Activated T-cell treated with anti-CD3 and anti-CD28 coated beads, Interleukin-2, amount 50 U/mL, for 1 hour (primary cell): Measurements from ENCODE around the gene CACNA1D.
"Not testable (repeated sequence)": the region's sequence is repeated elsewhere in the genome, so short reads cannot be mapped to it uniquely, and the experiment has no call there.

Experiments used
- DNase-seq: peaks from one replicate; pipeline ENCODE4 v3.0.0-alpha.2; 2020

The CACNA1D gene

DNA sequence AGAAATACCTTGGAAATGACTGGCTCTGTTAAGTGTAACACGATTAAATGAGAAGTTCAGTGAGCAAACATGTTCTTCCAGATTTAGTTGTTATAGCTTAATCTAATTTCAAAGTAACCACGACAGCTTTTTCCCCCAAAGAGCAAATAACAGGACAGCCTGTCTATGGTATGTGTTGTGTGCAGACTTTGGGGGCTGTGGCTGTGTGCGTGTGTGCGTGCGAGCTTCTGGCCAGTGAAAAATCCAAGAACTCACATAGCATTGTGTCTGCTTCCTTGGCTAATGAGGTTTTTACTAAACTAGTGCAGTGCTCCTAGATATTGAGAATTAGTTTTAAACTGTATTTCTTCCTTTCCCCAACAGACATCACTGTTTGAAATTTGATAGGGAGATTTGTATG, 167.1 kb downstream of the CACNA1D start:
- DNase-seq: no peak

DNA sequence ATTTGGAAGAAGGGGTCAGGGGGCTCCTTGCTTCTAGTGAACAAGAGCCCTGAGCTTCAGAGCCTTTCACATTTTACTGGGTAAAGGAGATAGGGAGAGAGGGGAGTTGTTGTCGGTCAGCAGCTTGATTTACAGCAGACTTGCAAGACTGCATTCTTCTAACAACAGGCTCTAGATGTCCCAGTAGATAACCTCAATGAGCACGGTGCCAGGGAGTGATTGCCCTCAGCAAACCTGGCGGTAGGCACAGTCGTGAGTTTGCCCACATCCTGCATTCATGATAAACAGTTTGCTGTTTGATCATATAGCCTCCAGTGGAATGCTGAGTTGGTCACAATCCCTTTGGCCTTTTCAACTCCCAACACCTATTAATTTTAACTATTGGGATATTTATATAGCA, 170.4 kb downstream of the CACNA1D start:
- not testable (repeated sequence) for DNase-seq

DNA sequence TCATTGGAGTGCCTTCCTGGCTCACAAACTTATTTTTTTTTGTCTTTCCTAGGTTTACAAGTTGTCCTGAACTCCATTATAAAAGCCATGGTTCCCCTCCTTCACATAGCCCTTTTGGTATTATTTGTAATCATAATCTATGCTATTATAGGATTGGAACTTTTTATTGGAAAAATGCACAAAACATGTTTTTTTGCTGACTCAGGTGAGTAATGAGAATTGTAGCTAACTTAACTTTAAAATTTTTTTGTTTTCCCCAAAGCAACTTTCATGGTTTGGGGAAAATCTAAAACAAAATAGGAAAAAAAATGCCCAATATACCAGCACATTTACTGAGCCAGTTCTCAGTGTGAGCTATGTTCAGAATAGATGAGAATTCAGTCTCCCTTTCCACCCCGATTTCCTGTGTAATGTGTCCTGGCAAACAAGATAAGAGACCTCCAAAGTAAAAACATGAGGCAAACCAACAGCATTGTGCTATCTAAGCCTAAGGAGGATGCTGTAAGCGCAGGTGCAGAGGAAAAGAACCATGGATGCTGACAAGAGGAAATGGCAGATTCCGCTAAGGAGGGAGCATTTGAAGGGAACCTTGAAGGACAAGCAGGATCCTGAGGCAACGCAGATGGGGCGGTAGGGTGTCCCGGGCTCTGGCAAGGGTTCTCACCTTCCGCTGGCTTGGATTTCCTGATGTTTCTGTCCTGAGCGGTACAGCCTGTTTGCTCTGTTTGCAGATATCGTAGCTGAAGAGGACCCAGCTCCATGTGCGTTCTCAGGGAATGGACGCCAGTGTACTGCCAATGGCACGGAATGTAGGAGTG, 171.4 kb downstream of the CACNA1D start:
- no peak for DNase-seq

DNA sequence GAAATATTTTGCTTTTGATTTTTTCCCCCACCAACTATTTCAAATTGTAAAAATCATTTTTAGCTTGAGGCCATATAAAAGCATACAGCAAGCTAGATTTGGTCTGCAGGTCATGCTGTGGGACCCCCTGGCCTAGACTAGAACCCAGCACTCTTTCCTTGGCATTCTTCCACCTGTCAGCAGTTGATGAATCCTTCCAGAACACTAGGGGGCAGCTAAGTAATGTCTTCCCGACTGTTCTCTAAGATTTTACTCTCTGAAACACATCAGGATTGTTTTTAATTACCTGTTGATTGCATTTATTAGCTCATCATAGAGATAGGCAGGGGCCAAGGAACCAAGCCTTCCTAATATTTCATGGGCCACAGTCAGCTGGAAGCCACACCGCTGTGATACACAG, 174.5 kb downstream of the CACNA1D start:
- DNase-seq: no peak

DNA sequence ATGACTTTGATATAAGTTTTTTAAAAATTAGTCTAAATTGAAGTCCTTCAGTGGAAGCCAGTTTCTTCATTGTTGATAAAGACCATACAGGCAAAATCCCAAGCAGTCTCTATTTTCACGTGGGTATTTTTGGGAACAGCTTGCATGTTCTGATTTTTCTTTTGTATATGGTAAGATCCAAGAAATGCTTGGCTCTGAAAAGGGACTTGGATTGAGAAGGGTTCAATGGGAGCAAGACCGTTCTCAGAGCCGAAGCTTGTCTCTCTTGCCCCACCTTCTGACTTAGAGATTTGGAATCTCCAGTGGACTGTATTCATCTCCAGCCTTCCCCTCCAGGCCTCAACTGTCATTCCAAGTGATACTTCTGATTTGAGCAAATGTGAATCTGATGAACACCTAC, 176.3 kb downstream of the CACNA1D start:
- DNase-seq: no peak

DNA sequence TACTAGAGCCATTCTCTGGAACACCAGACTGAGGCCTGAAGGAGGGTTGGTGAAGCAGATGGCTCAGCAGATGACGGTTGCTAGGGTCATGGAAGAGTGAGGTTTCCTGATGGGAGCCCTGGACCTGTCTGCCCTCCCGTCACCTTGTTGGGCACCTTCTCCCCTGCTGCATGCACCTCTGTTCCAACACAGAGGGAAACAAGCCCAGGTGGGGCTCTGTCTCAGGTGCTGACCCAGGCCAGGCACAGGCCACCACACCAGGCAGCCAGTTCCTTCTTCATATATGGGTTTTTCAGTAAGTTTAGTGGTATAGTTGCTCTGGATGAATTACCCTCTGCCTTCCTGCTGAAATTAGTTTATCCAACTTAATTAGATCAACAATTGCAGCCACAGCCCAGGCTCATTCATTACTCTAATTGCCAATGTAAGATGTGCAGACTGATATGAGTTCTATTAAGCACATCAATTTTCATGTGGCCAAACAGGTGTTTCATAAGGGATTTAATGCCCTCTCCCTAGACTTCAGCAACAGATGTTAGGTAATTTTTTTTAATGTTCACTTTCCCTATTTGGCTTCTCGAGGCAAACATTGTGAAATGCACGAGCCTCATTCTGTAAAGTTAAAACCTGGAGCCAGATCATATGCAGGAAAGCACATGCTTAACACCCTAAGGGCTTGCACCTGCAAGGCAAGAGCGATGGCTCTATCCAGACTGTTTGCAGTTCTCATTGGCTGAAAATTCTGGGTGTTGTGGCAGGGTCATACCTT, 177.0 kb downstream of the CACNA1D start:
- no peak for DNase-seq

DNA sequence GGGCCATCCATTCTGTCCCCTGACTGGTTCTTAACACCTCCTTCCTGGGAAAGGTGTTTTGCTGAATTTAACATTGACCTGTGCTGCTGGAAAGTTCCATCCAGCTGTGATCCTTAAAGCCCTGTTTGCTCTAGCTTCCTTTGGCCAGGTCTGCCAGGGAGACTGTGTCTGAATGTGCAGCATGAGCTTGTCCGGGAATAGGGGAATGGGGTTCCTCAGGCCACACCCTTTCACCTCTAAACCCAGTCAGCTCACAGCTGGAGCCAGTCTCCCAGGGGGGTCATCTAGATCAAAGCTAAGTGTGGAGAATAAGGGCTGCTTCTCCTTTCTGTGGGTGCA, 177.5 kb downstream of the CACNA1D start:
- no peak for DNase-seq

DNA sequence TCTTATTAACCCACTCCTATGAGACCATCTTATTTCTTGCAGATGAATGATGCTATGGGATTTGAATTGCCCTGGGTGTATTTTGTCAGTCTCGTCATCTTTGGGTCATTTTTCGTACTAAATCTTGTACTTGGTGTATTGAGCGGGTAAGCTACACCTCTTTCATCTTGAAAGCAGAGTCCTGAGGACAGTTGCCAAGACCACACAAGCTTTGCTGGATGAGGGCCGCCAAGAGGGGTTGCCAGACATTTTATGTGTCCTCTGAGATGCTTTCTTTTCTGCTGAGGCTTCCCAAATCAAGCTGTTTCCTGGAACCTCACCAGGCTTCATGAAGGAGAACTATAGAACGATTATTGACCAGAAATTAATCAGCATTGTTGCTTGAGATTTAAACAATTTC, 178.6 kb downstream of the CACNA1D start:
- no peak for DNase-seq

DNA sequence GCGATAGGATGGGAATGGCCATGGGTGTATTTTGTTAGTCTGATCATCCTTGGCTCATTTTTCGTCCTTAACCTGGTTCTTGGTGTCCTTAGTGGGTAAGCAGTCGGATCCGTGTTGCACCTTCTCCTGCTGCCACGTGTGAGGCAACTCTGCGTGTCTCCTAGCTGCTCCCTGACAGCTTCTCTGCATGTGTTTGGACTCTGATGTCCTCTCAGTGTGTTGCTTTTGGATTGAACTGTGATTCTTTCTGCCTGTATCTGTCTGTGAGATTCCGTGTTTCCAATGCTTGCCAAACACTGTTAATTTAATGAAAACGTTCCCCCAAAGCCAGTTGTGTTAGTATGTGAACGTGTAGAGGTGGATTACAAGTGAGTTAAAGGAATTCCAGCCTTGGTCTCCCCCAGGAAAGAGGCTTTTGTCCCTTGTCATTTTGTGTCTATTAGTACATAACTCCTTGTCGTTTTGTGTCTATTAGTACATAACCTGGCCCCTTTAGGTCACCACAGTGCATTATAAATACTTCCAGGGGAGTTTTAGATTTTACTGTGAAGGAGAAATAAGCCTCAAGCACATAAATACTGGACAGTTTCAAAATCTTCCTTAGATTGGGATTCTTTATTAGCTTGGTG, 179.4 kb downstream of the CACNA1D start:
- no peak for DNase-seq

DNA sequence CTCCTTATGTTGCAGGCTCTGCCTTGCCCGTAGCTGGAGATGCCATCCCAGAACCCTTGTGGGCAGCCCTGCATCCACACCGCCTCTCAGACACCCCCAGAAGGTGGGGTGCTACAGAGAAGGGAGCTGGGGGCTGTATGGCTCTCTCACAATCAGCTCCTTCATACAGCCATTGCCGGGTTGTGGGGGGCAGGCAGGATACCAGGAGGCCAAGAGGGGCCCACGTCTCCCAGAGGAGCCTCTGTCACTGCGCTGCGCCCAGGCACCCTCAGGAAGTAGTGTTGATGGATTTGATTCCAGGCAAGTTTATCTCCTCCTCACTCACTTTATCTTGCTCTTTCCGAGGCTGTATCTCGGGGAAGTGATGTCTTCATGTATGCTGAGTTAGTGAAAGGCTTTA, 180.2 kb downstream of the CACNA1D start:
- DNase-seq: no peak

DNA sequence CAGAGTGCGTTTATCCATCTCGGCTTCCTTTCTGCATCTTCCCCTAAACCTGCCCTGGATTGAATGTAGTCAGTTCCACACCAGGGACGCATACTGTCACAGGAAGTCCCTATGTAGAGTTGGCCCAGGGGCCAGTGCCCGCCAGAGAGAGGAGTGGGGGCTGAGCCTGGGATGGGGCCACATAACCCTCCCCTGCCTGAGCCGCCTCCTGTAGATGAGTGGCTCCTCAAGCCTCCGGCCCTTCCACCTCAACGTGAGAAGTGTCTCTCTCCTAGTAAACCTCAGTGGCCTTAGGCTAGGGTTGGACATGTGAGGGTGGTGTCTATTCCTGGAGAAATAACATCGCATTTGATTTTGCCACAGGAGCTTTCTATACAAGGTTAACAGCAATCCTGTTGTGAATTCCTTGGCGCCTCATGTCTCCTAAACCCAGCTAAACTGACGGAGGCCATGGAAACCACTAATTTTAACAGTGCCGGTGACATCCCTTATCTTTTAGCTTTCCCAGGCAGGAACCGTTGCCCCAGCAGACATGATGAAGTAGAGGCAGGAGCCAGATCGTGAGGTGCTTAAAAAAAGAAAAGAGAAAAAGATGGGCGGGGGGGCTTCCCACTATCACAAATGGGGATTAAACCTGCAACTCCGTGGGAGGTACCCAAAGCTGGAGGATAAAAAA, 180.7 kb downstream of the CACNA1D start:
- no peak for DNase-seq

DNA sequence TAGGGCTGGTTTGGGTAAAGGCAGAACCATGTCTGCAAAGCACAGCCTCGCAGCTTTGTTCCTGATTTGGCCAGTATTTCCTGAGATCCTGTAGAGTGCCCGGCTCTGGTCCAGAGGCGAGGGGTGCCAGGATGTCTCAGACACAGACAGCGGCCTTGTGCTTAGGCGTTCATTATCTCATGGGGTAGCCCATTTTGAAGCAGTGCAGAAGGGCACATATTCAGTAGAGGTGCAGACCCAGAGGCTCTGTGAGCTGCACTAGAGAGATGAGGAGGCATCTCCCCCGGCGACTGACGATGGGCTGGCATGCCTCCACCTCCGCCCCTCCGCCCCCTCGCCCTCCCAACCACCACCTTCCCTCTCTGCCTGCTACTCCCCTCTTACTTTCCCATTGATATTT, 181.5 kb downstream of the CACNA1D start:
- DNase-seq: no peak

DNA sequence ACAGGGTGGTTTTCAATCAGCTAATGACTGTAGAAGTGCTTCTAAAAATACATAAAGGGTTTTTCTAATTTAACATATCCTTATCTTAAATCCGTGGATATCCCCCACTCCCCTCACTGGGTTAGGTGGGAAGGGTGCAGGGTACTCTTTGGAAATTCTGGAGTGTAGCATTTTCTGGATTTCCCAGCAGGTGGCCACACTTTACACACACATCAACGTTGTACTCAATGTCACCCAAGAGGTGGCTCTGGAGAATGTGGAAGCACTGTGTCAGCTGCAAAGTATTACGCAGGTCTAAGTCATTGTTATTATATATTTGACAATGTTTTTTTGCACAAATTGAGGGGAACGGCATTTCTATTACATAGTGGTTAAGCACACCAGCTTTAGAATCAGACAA, 183.0 kb downstream of the CACNA1D start:
- DNase-seq: no peak

DNA sequence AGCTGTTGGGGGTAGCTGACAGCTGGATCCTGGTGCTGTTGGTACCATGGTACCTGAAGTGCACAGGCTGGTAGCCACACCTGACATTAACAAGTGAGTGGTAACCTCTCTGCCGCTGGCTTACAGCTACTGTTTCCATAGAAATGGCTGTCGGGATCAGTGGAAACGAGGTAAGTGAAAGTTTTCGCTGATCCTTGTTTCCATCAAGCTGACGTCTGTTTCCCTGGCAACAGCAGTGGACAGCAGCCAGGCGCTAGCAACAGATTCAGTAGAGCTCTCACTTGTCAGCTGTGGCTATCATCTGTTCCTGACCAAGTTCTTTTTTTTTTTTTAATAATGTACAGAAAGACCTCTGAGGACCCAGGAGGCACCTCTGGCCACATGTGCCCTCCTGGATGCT, 185.6 kb downstream of the CACNA1D start:
- DNase-seq: no peak

DNA sequence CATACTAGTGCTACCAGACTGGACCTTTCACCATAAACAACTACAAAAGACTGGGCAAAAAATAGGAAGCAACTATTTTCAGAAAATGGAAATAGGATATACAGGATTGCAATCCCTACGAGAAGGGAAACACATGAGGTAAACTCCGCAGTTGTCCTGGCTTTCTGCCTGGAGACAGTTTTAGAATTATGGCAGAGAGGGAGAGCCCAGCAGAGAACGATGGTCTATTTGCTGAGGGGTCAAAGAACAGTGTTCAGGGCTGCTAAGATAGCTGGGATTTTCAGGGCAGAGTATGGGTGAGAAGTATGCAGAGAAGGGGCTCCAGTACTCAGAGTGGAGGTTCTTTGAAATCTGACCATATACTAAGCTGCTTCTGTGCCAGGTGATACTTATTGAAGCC, 188.4 kb downstream of the CACNA1D start:
- DNase-seq: no peak

DNA sequence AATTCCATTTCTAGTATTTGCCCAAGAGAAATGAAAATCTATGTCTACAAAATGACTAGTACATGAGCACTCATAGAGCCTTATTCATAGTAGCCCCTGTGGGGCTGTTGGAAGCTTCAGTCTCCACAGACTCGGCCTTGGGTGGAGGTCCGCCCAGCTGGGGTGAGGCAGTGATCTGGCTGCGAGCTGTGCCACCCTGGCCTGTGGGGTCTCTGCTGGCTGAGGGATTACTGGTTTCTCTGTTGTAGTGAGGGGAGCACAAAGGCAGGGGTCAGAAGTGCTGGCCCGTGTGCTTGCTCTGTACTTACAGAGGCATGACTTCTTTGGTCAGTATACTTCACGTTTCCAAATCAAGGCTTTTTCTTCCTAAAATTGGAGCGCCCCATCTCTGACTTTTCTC, 193.7 kb downstream of the CACNA1D start:
- DNase-seq: no peak

DNA sequence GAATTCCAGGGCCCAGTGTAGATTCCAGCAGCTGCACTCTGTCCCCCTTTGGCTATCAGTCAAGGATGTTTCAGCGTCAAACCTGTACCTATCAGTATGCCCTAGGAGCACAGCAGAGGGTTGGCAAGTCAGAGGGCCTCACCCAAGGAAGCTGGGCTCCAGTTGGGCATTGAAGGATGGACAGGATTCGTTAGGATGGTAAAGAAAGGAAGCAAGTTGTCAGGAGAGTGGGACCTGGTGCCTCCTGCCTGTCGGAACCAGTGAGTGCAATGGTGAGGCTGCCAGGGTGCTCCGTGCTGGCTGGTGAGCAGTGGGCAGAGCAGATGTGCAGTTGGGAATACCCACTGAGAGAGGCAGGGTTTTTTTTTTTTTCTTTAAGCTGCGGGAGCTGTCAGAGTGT, 194.6 kb downstream of the CACNA1D start:
- no peak for DNase-seq

DNA sequence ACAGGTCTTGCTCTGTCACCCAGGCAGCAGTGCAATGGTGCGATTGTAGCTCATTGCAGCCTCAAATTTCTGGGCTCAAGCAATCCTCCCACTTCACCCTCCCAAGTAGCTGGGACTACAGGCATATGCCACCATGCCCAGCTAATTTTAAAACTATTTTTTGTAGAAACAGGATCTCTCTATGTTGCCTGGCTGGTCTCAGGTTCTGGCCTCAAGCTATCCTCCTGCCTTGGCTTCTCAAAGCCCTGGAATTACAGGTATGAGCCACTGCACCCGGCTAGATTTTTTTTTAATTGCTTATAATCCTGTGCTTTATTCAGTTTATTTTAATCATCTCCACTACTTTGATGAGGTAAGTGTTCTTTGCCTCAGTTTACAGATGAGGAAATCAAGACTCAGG, 195.3 kb downstream of the CACNA1D start:
- no peak for DNase-seq

DNA sequence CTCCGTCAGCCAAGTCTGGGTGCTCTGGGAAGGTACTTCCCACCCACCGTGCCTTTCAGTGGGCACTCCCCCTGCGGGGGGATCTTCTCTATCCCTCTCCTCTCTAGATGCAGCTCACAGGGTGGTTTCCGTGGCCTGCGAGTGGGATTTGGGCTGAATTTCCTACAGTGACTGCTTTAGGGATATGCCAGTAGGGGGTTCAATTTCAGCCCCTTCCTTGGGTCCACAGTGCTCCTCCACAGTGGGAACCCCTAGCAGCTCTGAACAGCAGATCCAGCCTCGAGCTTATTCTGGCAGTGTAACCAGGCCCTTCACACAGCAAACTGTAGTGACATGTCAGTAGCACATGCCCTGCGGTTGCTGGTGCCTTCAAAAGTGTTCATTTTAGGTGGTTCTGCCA, 196.1 kb downstream of the CACNA1D start:
- DNase-seq: no peak

DNA sequence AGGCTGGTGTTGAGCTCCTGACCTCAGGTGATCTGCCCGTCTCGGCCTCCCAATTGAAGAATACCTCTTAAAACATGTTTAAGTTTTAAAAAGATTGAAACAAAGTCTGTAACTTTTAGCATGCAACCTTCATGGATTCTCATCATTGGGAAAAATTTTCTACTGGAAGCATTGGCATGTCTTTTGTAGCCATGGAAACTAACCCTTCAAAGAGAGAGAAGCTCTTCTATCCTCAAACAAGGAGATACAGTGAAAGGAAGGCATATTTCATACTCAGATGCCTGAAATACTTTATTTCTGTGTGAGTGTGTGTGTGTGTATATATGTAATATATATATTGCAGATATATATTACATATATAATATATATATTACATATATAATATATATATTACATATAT, 196.9 kb downstream of the CACNA1D start:
- DNase-seq: no peak

DNA sequence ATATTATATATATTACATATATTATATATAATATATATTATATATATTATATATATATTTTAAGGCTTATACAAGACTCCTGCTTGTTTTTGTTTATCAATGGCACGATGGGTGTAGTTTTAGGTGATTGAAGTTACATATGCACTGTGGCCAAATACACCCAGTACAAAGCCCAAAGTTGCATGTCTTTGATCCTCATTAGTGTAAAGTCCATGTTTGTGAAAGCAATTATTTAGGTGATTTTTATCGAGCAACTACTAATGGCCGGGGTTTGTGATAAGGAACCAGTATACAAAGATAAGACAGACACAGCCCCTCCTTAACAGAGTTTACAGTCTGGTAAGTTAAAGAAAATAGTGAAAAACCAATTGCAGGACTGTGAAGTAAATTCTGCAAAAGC, 197.5 kb downstream of the CACNA1D start:
- DNase-seq: no peak

DNA sequence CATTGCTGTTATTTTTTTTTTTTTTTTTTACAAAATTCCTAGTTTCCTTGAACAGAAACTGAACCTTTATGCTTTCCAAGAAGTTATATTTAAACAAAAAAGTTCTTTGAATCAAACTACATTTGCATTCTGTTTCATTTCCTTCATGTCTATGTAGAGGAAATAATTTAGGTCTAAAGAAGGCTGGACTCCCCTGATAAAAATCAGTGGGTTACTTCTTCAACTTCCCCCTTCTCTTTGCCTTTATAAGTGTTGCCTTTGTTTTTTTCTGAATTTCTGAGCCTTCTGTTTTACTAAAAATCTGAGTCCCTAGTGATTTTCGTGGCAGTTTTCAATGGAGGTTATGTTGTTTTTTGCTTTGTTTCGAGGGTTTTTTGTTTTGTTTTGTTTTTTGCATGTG, 199.0 kb downstream of the CACNA1D start:
- no peak for DNase-seq

DNA sequence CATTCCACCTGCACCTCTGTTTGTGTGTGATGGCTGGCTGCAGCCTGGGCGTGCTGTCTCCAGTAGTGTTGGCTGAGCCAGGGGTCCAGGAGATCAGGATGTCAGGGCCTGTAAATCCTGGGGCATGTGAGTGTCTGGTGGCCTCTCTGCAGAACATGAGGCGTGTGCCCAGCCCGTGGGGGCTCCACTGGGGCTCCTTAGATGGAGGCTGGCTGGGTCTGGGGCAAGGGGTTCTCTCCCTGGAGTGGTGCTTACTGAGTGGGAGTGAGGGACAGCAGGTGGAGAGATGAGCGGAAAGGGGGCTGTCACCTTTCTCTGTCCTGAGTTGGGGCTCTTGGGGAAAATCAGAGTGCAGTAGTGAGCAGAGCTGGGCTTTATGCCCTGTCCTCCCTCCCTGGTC, 199.6 kb downstream of the CACNA1D start:
- no peak for DNase-seq
